ENCODE results near the gene ST6GAL2. TPM values are rescaled to one million over a fixed set of nuclear protein-coding genes. Genes with fewer than 3 reads are reported as not detected.

Gene ST6GAL2
- polyA plus RNA-seq, 1 of the 3 experiments (the other 2 are of a cell fraction): 0.77 TPM

GRCh38 chr2:106840818-106841217, 45.1 kb downstream of the ST6GAL2 start:
- TF ChIP-seq MXI1 (IDR thresholded peaks at IDR 0.05; ENCODE audit: low read depth, low read length) (no peak), POLR2AphosphoS5 (IDR thresholded peaks at IDR 0.05; ENCODE audit: low read depth, low read length) (no peak), IRF3 (IDR thresholded peaks at IDR 0.05; ENCODE audit: low read depth, low read length) (no peak), EP300 (IDR thresholded peaks at IDR 0.05; ENCODE audit: borderline replicate concordance in 1 of 2, low read depth in 1 of 2, low read length in 1 of 2) (no peak), RCOR1 (IDR thresholded peaks at IDR 0.05; ENCODE audit: low read length) (no peak), FOXM1 (IDR thresholded peaks at IDR 0.05; ENCODE audit: low read depth) (no peak), RAD21 (IDR thresholded peaks at IDR 0.05; ENCODE audit: low read length) (no peak), JUND (IDR thresholded peaks at IDR 0.05) (no peak), TAF1 (IDR thresholded peaks at IDR 0.05; ENCODE audit: borderline replicate concordance, low read depth, low read length) (no peak), GABPA (IDR thresholded peaks at IDR 0.05; ENCODE audit: low read depth) (no peak), TEAD4 (IDR thresholded peaks at IDR 0.05; ENCODE audit: borderline replicate concordance, insufficient read depth) (no peak), MEF2A (IDR thresholded peaks at IDR 0.05; ENCODE audit: borderline replicate concordance, low read depth) (no peak), PBX3 (IDR thresholded peaks at IDR 0.05) (no peak), YY1 (IDR thresholded peaks at IDR 0.05; ENCODE audit: low read depth) (no peak), FOXJ3 (CRISPR knock-in tag; IDR thresholded peaks at IDR 0.05) (no peak), REST (IDR thresholded peaks at IDR 0.05; ENCODE audit: low read depth, low read length) (no peak)
- TF ChIP-seq, protein P1, sequence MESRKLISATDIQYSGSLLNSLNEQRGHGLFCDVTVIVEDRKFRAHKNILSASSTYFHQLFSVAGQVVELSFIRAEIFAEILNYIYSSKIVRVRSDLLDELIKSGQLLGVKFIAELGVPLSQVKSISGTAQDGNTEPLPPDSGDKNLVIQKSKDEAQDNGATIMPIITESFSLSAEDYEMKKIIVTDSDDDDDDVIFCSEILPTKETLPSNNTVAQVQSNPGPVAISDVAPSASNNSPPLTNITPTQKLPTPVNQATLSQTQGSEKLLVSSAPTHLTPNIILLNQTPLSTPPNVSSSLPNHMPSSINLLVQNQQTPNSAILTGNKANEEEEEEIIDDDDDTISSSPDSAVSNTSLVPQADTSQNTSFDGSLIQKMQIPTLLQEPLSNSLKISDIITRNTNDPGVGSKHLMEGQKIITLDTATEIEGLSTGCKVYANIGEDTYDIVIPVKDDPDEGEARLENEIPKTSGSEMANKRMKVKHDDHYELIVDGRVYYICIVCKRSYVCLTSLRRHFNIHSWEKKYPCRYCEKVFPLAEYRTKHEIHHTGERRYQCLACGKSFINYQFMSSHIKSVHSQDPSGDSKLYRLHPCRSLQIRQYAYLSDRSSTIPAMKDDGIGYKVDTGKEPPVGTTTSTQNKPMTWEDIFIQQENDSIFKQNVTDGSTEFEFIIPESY (IDR thresholded peaks at IDR 0.05; ENCODE audit: borderline replicate concordance, low read depth): no peak
- TF ChIP-seq, protein P2, sequence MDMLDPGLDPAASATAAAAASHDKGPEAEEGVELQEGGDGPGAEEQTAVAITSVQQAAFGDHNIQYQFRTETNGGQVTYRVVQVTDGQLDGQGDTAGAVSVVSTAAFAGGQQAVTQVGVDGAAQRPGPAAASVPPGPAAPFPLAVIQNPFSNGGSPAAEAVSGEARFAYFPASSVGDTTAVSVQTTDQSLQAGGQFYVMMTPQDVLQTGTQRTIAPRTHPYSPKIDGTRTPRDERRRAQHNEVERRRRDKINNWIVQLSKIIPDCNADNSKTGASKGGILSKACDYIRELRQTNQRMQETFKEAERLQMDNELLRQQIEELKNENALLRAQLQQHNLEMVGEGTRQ (IDR thresholded peaks at IDR 0.05; ENCODE audit: borderline replicate concordance, low read depth, low read length): no peak
- TF ChIP-seq, protein P3, sequence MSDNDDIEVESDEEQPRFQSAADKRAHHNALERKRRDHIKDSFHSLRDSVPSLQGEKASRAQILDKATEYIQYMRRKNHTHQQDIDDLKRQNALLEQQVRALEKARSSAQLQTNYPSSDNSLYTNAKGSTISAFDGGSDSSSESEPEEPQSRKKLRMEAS (IDR thresholded peaks at IDR 0.05; ENCODE audit: low read depth): no peak

More at GRCh38 chr2:106840818-106841217, 45.1 kb downstream of the ST6GAL2 start:
- CTCF ChIA-PET: no interaction called here
- Histone ChIP-seq H3K4me2 (no peak overlapping the region), H4K20me1 (ENCODE audit: insufficient read depth) (no peaks in the 10 kb centered on the region), H3F3A (replicated peaks; ENCODE audit: insufficient read depth) (no peaks in the 10 kb centered on the region), H3K4me3 (ENCODE audit: low read depth in 2 of 2, low read length in 1 of 2) (no peak overlapping the region), H3K79me2 (ENCODE audit: insufficient read depth) (no peaks in the 10 kb centered on the region), H3K4me1 (ENCODE audit: control insufficient read depth in 1 of 2, insufficient read depth in 2 of 2, low read depth in 1 of 2, low read length in 1 of 2) (peaks cover 0 to 30% of the 10 kb centered on the region in 2 experiments; a peak in 2 of 4 replicates), H3K36me3 (replicated peaks in 1 of 2; ENCODE audit: control insufficient read depth in 1 of 2, insufficient read depth in 2 of 2, low read length in 1 of 2) (peaks cover 0 to 2% of the 10 kb centered on the region in 2 experiments), H3K27me3 (ENCODE audit: insufficient read depth) (no peaks in the 10 kb centered on the region), H3K9me3 (no peaks in the 10 kb centered on the region), H3K27ac (ENCODE audit: low read depth in 2 of 2, low read length in 1 of 2) (no peak overlapping the region; a peak in 1 of 4 replicates), H3K9me2 (no peaks in the 10 kb centered on the region), H3K9ac (no peak overlapping the region), H2AFZ (ENCODE audit: low read depth) (no peak overlapping the region)
- no peak for DNase-seq
- WGBS (ENCODE audit: low lambda C conversion rate): 43% methylated on average over 2 of the region's 2 CpGs
- POLR2A ChIA-PET: no interaction called here
